GM12878 (cell line): ENCODE data around the gene PLEKHM1. TPM values are rescaled to one million over a fixed set of nuclear protein-coding genes. Genes with fewer than 3 reads are reported as not detected.
A peak's percentile ranks its signal among the peaks of the same experiment; 100 is the strongest.
"Not testable (repeated sequence)": the region's sequence is repeated elsewhere in the genome, so short reads cannot be mapped to it uniquely, and the experiment has no call there.

Experiments used
- ATAC-seq: fragments of 200-7000 bp; cut with Tn5 transposase; 3 replicates; pipeline ENCODE4 v1.9.1; 2020; ENCODE audit warnings: mild to moderate bottlenecking, moderate library complexity
- Bru-seq: library from RNA; stranded (reverse); fragments of 400-500 nt; gene quantifications from one replicate; lab custom pipeline; 2021; lab: Mats Ljungman, UMichigan
- BruChase-seq, 2 experiments: library from RNA; stranded (reverse); fragments of 400-500 nt; gene quantifications; one replicate each; lab custom pipeline; 2021; lab: Mats Ljungman, UMichigan
- BruUV-seq: library from RNA; stranded (reverse); fragments of 400-500 nt; replicated peaks from 2 replicates; lab custom pipeline; 2021; lab: Mats Ljungman, UMichigan
- CTCF ChIA-PET: fragments of 300-600 bp; sonication (Branson Sonifier 250); formaldehyde crosslinking; extraction: SDS; loops from one replicate; lab custom pipeline; 2021; ENCODE audit warnings: inconsistent platforms; lab: Yijun Ruan, JAX
- POLR2A ChIA-PET: fragments of 350-600 bp; formaldehyde crosslinking; extraction: SDS; loops from one replicate; lab custom pipeline; 2021; ENCODE audit warnings: inconsistent platforms; lab: Charles Lee
- RAD21 ChIA-PET: fragments of 300-600 bp; sonication (Branson Sonifier 250); formaldehyde crosslinking; loops from one replicate; lab custom pipeline; 2023; ENCODE audit warnings: antibody characterized with exemption; ENCODE audit not compliant: unreplicated experiment; lab: Charles Lee
- SMC1A ChIA-PET: fragments of 300-600 bp; sonication (Branson Sonifier 250); formaldehyde crosslinking; loops from one replicate; lab custom pipeline; 2023; ENCODE audit not compliant: unreplicated experiment, uncharacterized antibody; lab: Charles Lee
- DNase-seq: peaks from one replicate; pipeline ENCODE4 v3.0.0-alpha.2; 2011; ENCODE audit warnings: low read depth, low spot score
- FAIRE-seq: peaks from 3 replicates; lab custom pipeline; 2011; peaks lifted over from hg19 to GRCh38; lab: Jason Lieb, UNC
- H2AFZ ChIP-seq: 2 replicates; pipeline ENCODE4 v1.6.0; 2011; ENCODE audit warnings: low read depth, low read length, control low read depth; ENCODE audit not compliant: control insufficient read depth
- H3K27ac ChIP-seq: 2 replicates; pipeline ENCODE4 v1.5.1; 2011; ENCODE audit warnings: control low read depth; ENCODE audit not compliant: control insufficient read depth, insufficient read depth
- H3K27me3 ChIP-seq, 2 experiments: replicated peaks in 1 of 2; 2 replicates each; pipeline versions ENCODE4 v1.6.0 to v1.6.1; 2011; ENCODE audit warnings: low read length in 1 of 2; ENCODE audit not compliant: control insufficient read depth in 2 of 2, insufficient read depth in 2 of 2
- H3K36me3 ChIP-seq, 2 experiments: 2 replicates each; pipeline ENCODE4 v1.5.1; 2011; ENCODE audit warnings: low read length in 1 of 2; ENCODE audit not compliant: control insufficient read depth in 2 of 2, insufficient read depth in 2 of 2
- H3K4me1 ChIP-seq: 2 replicates; pipeline ENCODE4 v1.6.1; 2011; ENCODE audit warnings: mild to moderate bottlenecking, low read length, moderate library complexity, mixed read lengths; ENCODE audit not compliant: control insufficient read depth, insufficient read depth
- H3K4me2 ChIP-seq: 2 replicates; pipeline ENCODE4 v1.6.0; 2011; ENCODE audit warnings: control low read depth; ENCODE audit not compliant: control insufficient read depth, insufficient read depth
- H3K4me3 ChIP-seq: fragments of 200-600 bp; sonication (generic); 2 replicates; pipeline ENCODE4 v1.5.1; 2016
- H3K79me2 ChIP-seq: 2 replicates; pipeline ENCODE4 v1.6.0; 2011; ENCODE audit warnings: low read length; ENCODE audit not compliant: control insufficient read depth, insufficient read depth
- H3K9ac ChIP-seq: 2 replicates; pipeline ENCODE4 v1.8.0; 2011; ENCODE audit warnings: low read length, control low read depth, mixed read lengths; ENCODE audit not compliant: control insufficient read depth, insufficient read depth
- H3K9me3 ChIP-seq: replicated peaks from 3 replicates; pipeline ENCODE4 v1.5.1; 2011; ENCODE audit warnings: mild to moderate bottlenecking, low read length; ENCODE audit not compliant: control insufficient read depth, insufficient read depth
- H4K20me1 ChIP-seq: 2 replicates; pipeline ENCODE4 v1.6.0; 2011; ENCODE audit not compliant: control insufficient read depth, insufficient read depth
- BACH1 ChIP-seq: fragments of 450-650 bp; IDR thresholded peaks from 2 replicates; pipeline ENCODE4 v1.6.1; 2017; ENCODE audit warnings: mild to moderate bottlenecking, borderline replicate concordance
- CREB1 ChIP-seq: IDR thresholded peaks from 2 replicates; pipeline ENCODE4 v1.6.1; 2012; ENCODE audit warnings: low read depth, mild to moderate bottlenecking, inconsistent platforms
- CREM ChIP-seq: IDR thresholded peaks from 2 replicates; pipeline ENCODE4 v1.6.1; 2014; ENCODE audit warnings: antibody characterized with exemption, low read depth
- GATAD2B ChIP-seq: fragments of 450-650 bp; conservative IDR thresholded peaks from 2 replicates; pipeline ENCODE4 v1.6.1; 2017; ENCODE audit warnings: low read depth, mild to moderate bottlenecking, moderate library complexity
- MEF2B ChIP-seq: fragments of 450-650 bp; IDR thresholded peaks from 2 replicates; pipeline ENCODE4 v1.6.1; 2018; ENCODE audit warnings: mild to moderate bottlenecking, moderate library complexity; ENCODE audit not compliant: partially characterized antibody, poor library complexity, severe bottlenecking
- POLR2AphosphoS2 ChIP-seq: IDR thresholded peaks from 2 replicates; pipeline ENCODE4 v1.6.1; 2011; ENCODE audit warnings: low read depth, mild to moderate bottlenecking, low read length, improper control_type of control experiment, moderate library complexity
- WGBS: methylation state at CpG from one replicate; pipeline ENCODE4 v1.1.6; 2016; ENCODE audit warnings: low lambda C conversion rate; ENCODE audit not compliant: insufficient replicate concordance, insufficient coverage; ENCODE audit errors: missing lambda C conversion rate; 5-methylcytosine and 5-hydroxymethylcytosine counted together
- in situ Hi-C: fragments of 300-500 bp; cut with MboI; formaldehyde crosslinking; loops from 9 replicates; pipeline ENCODE4 v1.14.3; 2018; ENCODE audit warnings: mixed read lengths
- intact Hi-C: fragments of 100-400 bp; cut with micrococcal nuclease; formaldehyde crosslinking; loops from one replicate; pipeline ENCODE4 v1.14.2; 2022; ENCODE audit not compliant: unreplicated experiment
- long read RNA-seq, 2 experiments: library from polyadenylated mRNA; unstranded; transcript quantifications; one replicate each; pipeline ENCODE4 v2.0.0, GENCODE V29; 2019 to 2020
- polyA minus RNA-seq, 3 experiments: library from RNA; depleted of rRNA, polyadenylated mRNA; stranded (reverse); fragments of >200 nt; gene quantifications; 2 replicates each; pipeline ENCODE4 v1.2.3, GENCODE V29; 2011
- polyA plus RNA-seq, 11 experiments: library from polyadenylated mRNA; depleted of rRNA in 4 of 11; unstranded in 6 of 11; stranded (reverse) in 5 of 11; fragments of >200 nt; fragmentation: Nextera tagmentation in 4 of 11; fragmentation: Illumina TruSeq in 1 of 11; extraction: Ambion mirVana in 4 of 11; extraction: Trizol in 1 of 11; gene quantifications; 1 replicate in 1 of 11; 2 replicates in 10 of 11; pipeline versions ENCODE4 v1.2.1 to v1.2.3, GENCODE V29; 2011 to 2016; ENCODE audit warnings: inconsistent platforms in 2 of 11, missing spikeins in 2 of 11, low read depth in 1 of 11
- total RNA-seq, 4 experiments: library from RNA; depleted of rRNA in 3 of 4; stranded (reverse); fragments of >200 nt in 3 of 4; fragmentation: Illumina TruSeq in 1 of 4; extraction: Trizol in 1 of 4; gene quantifications; 2 replicates each; pipeline versions ENCODE4 v1.2.1 to v1.2.3, GENCODE V29; 2013 to 2021
- TF ChIP-seq, protein P1 (sequence below): fragments of 450-650 bp; IDR thresholded peaks from 2 replicates; pipeline ENCODE4 v1.6.1; 2017; ENCODE audit warnings: mild to moderate bottlenecking, moderate library complexity
- TF ChIP-seq, protein P2 (sequence below): fragments of 450-650 bp; IDR thresholded peaks from 2 replicates; pipeline ENCODE4 v1.6.1; 2016; ENCODE audit warnings: mild to moderate bottlenecking
- TF ChIP-seq, protein P3 (sequence below): fragments of 450-650 bp; conservative IDR thresholded peaks from 2 replicates; pipeline ENCODE4 v1.6.1; 2017; ENCODE audit warnings: mild to moderate bottlenecking, moderate library complexity

PLEKHM1 gene
- 41.5 and 42.8 TPM in 2 replicates for total RNA-seq (2013; cell fraction: nucleolus; rRNA removed)
- total RNA-seq (2014; rRNA removed) (7.0 and 8.5 TPM in 2 replicates), total RNA-seq (2014; rRNA removed; fragmentation: Illumina TruSeq; extraction: Trizol) (6.7 and 8.0 TPM in 2 replicates), total RNA-seq (2021) (24.6 and 27.8 TPM in 2 replicates), polyA plus RNA-seq (2011; rRNA removed) (6.3 and 10.8 TPM in 2 replicates), polyA plus RNA-seq (2014; fragmentation: Illumina TruSeq; extraction: Trizol) (4.6 and 9.0 TPM in 2 replicates), polyA plus RNA-seq (2014; fragmentation: Nextera tagmentation; extraction: Ambion mirVana) (under 1 TPM; 0.21 to 0.40 TPM), polyA plus RNA-seq (2014; rRNA removed) (9.8 and 12.2 TPM in 2 replicates), polyA plus RNA-seq (2016; fragmentation: Nextera tagmentation; extraction: Ambion mirVana) (10 to 100 TPM; 11.0 to 11.1 TPM), polyA minus RNA-seq (2011; rRNA and poly(A)+ RNA removed) (41.1 and 73.0 TPM in 2 replicates), Bru-seq, nascent RNA (percentile 72 among the genes with signal in this experiment), BruChase-seq, experiment 1, labeled RNA remaining after a 6-hour chase (percentile 70 among the genes with signal in this experiment), BruChase-seq, experiment 2, labeled RNA remaining after a 2-hour chase (percentile 73 among the genes with signal in this experiment)
- polyA plus RNA-seq (2011; ENCODE audit: low read depth), result 8.4 TPM
- polyA plus RNA-seq (2011; cell fraction: cytosol; rRNA removed), result 11.9 and 16.0 TPM in 2 replicates
- 25.3 and 40.0 TPM in 2 replicates for polyA plus RNA-seq (2011; cell fraction: nucleus; rRNA removed)
- 9.6 and 15.2 TPM in 2 replicates for polyA plus RNA-seq (2012)
- 9.4 and 23.0 TPM in 2 replicates for polyA minus RNA-seq (2011; cell fraction: cytosol; rRNA and poly(A)+ RNA removed)
- polyA minus RNA-seq (2011; cell fraction: nucleus; rRNA and poly(A)+ RNA removed), result 10.8 and 22.5 TPM in 2 replicates
- long read RNA-seq, experiment 1, full-length matches to known transcripts, result 1 of 3 reads
- long read RNA-seq, experiment 1, partial matches to known transcripts, result 1 of 3 reads
- long read RNA-seq, experiment 1, other reads (novel, unspliced or antisense), result 1 of 3 reads
- long read RNA-seq, experiment 2, partial matches to known transcripts, result 2 of 4 reads
- long read RNA-seq, experiment 2, other reads (novel, unspliced or antisense), result 2 of 4 reads

DNA sequence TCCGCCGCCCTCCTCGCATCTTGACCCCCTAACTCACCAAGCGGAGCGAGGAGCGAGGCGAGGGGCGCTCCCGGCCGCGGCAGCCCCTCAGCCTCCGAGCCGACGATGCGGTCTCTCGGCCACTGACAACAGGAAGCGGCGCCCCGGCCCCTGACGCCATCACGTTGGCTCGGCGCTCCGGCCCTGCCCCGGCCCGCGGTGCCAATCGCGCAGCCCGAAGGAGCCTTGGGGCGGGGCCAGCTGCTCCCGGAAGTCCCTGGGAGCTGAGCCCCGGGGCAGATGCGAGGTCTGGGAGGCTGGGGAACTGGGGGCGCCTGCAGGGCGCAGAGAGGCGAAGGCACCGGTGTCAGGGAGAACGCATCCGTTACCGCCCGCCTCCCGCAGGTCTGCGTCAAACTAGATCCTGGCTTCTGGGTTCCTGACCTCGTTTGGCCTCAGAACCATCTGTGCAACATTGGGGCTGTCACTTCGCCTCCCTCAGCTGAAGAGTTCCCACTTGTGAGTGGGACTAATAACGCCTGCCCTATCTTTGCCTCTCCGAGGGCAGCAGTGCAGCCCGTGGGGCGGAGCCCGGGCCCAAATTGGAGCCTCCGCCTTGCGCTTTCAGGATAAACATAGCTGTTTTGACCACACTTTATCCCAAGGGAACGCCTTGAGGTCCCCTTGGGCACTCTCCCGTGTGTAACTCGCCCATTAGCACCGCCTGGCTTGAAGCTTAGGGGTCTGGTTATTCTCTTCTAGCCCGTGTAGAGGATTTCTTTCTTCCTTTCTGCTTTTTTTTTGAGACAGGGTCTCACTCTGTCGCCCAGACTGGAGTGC lies at the start of gene PLEKHM1:
Gene PLEKHM1 (minus strand): TSS at position 107 of the 819 bp plus-strand sequence. CDS start 8,237 bp downstream, outside the sequence.
- in situ Hi-C loops, result not testable (repeated sequence)
- WGBS, result under 1% methylated on average over 54 of the region's 59 CpGs
- CTCF ChIA-PET, result interaction anchor here (0.6 to 0.7 kb wide), 2 partner anchors 62 to 215 kb away, joined by 3 read pairs; no protein-coding TSS in a partner anchor
- TF ChIP-seq CREM (peak; percentile 58; the same call in 1 of the 2 replicates), POLR2AphosphoS2 (peak; percentile 37; the same call in 1 of the 2 replicates), GATAD2B (peak; percentile 50; the same call in 1 of the 2 replicates), BACH1 (peak; percentile 44; the same call in 1 of the 2 replicates), MEF2B (peak; percentile 66), CREB1 (peak; percentile 60; the same call in 1 of the 2 replicates)
- TF ChIP-seq, protein P1, sequence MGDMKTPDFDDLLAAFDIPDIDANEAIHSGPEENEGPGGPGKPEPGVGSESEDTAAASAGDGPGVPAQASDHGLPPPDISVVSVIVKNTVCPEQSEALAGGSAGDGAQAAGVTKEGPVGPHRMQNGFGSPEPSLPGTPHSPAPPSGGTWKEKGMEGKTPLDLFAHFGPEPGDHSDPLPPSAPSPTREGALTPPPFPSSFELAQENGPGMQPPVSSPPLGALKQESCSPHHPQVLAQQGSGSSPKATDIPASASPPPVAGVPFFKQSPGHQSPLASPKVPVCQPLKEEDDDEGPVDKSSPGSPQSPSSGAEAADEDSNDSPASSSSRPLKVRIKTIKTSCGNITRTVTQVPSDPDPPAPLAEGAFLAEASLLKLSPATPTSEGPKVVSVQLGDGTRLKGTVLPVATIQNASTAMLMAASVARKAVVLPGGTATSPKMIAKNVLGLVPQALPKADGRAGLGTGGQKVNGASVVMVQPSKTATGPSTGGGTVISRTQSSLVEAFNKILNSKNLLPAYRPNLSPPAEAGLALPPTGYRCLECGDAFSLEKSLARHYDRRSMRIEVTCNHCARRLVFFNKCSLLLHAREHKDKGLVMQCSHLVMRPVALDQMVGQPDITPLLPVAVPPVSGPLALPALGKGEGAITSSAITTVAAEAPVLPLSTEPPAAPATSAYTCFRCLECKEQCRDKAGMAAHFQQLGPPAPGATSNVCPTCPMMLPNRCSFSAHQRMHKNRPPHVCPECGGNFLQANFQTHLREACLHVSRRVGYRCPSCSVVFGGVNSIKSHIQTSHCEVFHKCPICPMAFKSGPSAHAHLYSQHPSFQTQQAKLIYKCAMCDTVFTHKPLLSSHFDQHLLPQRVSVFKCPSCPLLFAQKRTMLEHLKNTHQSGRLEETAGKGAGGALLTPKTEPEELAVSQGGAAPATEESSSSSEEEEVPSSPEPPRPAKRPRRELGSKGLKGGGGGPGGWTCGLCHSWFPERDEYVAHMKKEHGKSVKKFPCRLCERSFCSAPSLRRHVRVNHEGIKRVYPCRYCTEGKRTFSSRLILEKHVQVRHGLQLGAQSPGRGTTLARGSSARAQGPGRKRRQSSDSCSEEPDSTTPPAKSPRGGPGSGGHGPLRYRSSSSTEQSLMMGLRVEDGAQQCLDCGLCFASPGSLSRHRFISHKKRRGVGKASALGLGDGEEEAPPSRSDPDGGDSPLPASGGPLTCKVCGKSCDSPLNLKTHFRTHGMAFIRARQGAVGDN, result 0 out of 2 replicates have a peak, but pooled peaks have one; percentile 38
- TF ChIP-seq, protein P2, sequence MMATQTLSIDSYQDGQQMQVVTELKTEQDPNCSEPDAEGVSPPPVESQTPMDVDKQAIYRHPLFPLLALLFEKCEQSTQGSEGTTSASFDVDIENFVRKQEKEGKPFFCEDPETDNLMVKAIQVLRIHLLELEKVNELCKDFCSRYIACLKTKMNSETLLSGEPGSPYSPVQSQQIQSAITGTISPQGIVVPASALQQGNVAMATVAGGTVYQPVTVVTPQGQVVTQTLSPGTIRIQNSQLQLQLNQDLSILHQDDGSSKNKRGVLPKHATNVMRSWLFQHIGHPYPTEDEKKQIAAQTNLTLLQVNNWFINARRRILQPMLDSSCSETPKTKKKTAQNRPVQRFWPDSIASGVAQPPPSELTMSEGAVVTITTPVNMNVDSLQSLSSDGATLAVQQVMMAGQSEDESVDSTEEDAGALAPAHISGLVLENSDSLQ, result peak; percentile 48; the same call in 1 of the 2 replicates
- TF ChIP-seq, protein P3, sequence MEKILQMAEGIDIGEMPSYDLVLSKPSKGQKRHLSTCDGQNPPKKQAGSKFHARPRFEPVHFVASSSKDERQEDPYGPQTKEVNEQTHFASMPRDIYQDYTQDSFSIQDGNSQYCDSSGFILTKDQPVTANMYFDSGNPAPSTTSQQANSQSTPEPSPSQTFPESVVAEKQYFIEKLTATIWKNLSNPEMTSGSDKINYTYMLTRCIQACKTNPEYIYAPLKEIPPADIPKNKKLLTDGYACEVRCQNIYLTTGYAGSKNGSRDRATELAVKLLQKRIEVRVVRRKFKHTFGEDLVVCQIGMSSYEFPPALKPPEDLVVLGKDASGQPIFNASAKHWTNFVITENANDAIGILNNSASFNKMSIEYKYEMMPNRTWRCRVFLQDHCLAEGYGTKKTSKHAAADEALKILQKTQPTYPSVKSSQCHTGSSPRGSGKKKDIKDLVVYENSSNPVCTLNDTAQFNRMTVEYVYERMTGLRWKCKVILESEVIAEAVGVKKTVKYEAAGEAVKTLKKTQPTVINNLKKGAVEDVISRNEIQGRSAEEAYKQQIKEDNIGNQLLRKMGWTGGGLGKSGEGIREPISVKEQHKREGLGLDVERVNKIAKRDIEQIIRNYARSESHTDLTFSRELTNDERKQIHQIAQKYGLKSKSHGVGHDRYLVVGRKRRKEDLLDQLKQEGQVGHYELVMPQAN, result peak; percentile 66

More for the DNA sequence above, at the start of gene PLEKHM1:
- intact Hi-C loops, result loop anchor here (10.0 kb wide), 1 partner anchor 56 kb away; the partner anchor contains the start of gene ARHGAP27
- ChIA-PET SMC1A (interaction anchor here (1.3 kb wide), 1 partner anchor 81 kb away, joined by 4 read pairs; no protein-coding TSS in a partner anchor), RAD21 (interaction anchor here (0.7 to 1.1 kb wide), 3 partner anchors 59 to 84 kb away, joined by 3 to 5 read pairs (median 4); no protein-coding TSS in a partner anchor)
- Histone ChIP-seq H3K4me2 (peak within 1 kb of the TSS; percentile 55), H3K4me3 (peak within 1 kb of the TSS; percentile 71), H2AFZ (peak within 1 kb of the TSS; percentile 31), H3K9ac (peak within 1 kb of the TSS; percentile 62), H3K27ac (peak within 1 kb of the TSS; percentile 33; the same call in 1 of the 2 replicates)
- H3K27me3 ChIP-seq, H3K79me2 ChIP-seq, H4K20me1 ChIP-seq, POLR2A ChIA-PET, H3K36me3 ChIP-seq, H3K4me1 ChIP-seq, H3K9me3 ChIP-seq: not testable (repeated sequence)
- peak; percentile 98 for ATAC-seq
- FAIRE-seq, result peak; percentile 71
- DNase-seq, result peak; percentile 24
- TSS peak; percentile 94 for BruUV-seq
